OCI-LY7 (cell line): Measurements from ENCODE around the gene KCNMA1. TPM values are rescaled to one million over a fixed set of nuclear protein-coding genes. Genes with fewer than 3 reads are reported as not detected.

ENCODE experiments used
- BruUV-seq: library from RNA; stranded (reverse); fragments of 400-500 nt; replicated peaks from 2 replicates; lab custom pipeline; 2021; lab: Mats Ljungman, UMichigan
- CTCF ChIA-PET: fragments of 300-600 bp; sonication (Branson Sonifier 250); formaldehyde crosslinking; loops from one replicate; lab custom pipeline; 2022; ENCODE audit warnings: antibody characterized with exemption; ENCODE audit not compliant: unreplicated experiment; lab: Charles Lee
- POLR2A ChIA-PET: fragments of 300-600 bp; sonication (Branson Sonifier 250); formaldehyde crosslinking; loops from one replicate; lab custom pipeline; 2022; ENCODE audit warnings: antibody characterized with exemption; lab: Charles Lee
- DNase-seq: peaks from one replicate; pipeline ENCODE4 v3.0.0-alpha.2; 2015; ENCODE audit warnings: low spot score
- H2AFZ ChIP-seq: fragments of 200-600 bp; sonication (generic), shearing (Covaris generic); 2 replicates; pipeline ENCODE4 v1.6.1; 2014; ENCODE audit warnings: mild to moderate bottlenecking, antibody characterized with exemption, low read length, moderate library complexity
- H3K27ac ChIP-seq: fragments of 200-600 bp; sonication (generic); 2 replicates; pipeline ENCODE4 v1.5.1; 2014; ENCODE audit warnings: mixed run types, low read depth, mild to moderate bottlenecking, moderate library complexity, low read length, inconsistent platforms; ENCODE audit not compliant: poor library complexity, severe bottlenecking
- H3K36me3 ChIP-seq: fragments of 200-600 bp; sonication (generic); 2 replicates; pipeline ENCODE4 v1.6.1; 2014; ENCODE audit warnings: mild to moderate bottlenecking, antibody characterized with exemption, low read length, moderate library complexity, mixed read lengths; ENCODE audit not compliant: insufficient read depth
- H3K4me1 ChIP-seq: fragments of 200-600 bp; sonication (generic); 2 replicates; pipeline ENCODE4 v1.5.1; 2014; ENCODE audit warnings: mild to moderate bottlenecking, low read length; ENCODE audit not compliant: insufficient read depth, poor library complexity, severe bottlenecking
- H3K4me2 ChIP-seq: fragments of 200-600 bp; sonication (generic); 2 replicates; pipeline ENCODE4 v1.6.1; 2014; ENCODE audit warnings: mild to moderate bottlenecking, low read length
- H3K4me3 ChIP-seq: fragments of 200-600 bp; sonication (generic); 2 replicates; pipeline ENCODE4 v1.5.1; 2014; ENCODE audit warnings: mild to moderate bottlenecking, low read depth, low read length; ENCODE audit not compliant: poor library complexity, severe bottlenecking
- H3K79me2 ChIP-seq: fragments of 200-600 bp; sonication (generic); 2 replicates; pipeline ENCODE4 v1.6.1; 2016; ENCODE audit warnings: low read depth, mild to moderate bottlenecking, low read length, moderate library complexity, mixed read lengths; ENCODE audit not compliant: insufficient read depth
- H3K9me2 ChIP-seq: fragments of 200-600 bp; sonication (generic); 2 replicates; pipeline ENCODE4 v1.6.1; 2016; ENCODE audit warnings: mild to moderate bottlenecking, low read length, mixed read lengths; ENCODE audit not compliant: insufficient read depth
- H3K9me3 ChIP-seq: fragments of 200-600 bp; sonication (generic); 2 replicates; pipeline ENCODE4 v1.6.1; 2014; ENCODE audit warnings: mild to moderate bottlenecking, mixed run types, low read length, mixed read lengths
- H4K20me1 ChIP-seq: fragments of 200-600 bp; sonication (generic); 2 replicates; pipeline ENCODE4 v1.6.1; 2014; ENCODE audit warnings: mild to moderate bottlenecking, antibody characterized with exemption, low read length, moderate library complexity, mixed read lengths; ENCODE audit not compliant: insufficient read depth
- CTCF ChIP-seq: fragments of 200-600 bp; sonication (generic); conservative IDR thresholded peaks from 2 replicates; pipeline ENCODE4 v1.5.1; 2014; ENCODE audit warnings: mild to moderate bottlenecking, antibody characterized with exemption, low read length, moderate library complexity, mixed read lengths
- EZH2phosphoT487 ChIP-seq: fragments of 200-600 bp; sonication (generic); IDR thresholded peaks from 2 replicates; pipeline ENCODE4 v1.6.1; 2018; ENCODE audit warnings: low read depth, borderline replicate concordance, mild to moderate bottlenecking, mixed run types, antibody characterized with exemption, low read length, moderate library complexity, mixed read lengths
- intact Hi-C: fragments of 100-400 bp; cut with micrococcal nuclease; formaldehyde crosslinking; loops from one replicate; pipeline ENCODE4 v1.10.0; 2022; ENCODE audit not compliant: unreplicated experiment
- total RNA-seq, 2 experiments: library from RNA; depleted of rRNA in 1 of 2; stranded (reverse); fragments of >200 nt in 1 of 2; shearing (Covaris generic) in 1 of 2; gene quantifications; 2 replicates each; pipeline ENCODE4 v1.2.3, GENCODE V29; 2014 to 2022

KCNMA1 gene
- total RNA-seq, 2 experiments from 2014 or later = not detected

- TF ChIP-seq EZH2phosphoT487 (no peak), CTCF (no peak)
- no peaks in the 10 kb centered on the region for H3K9me3 ChIP-seq
- DNase-seq = no peak
- H3K27ac ChIP-seq = no peak overlapping the region
- H4K20me1 ChIP-seq = no peaks in the 10 kb centered on the region
- ChIA-PET CTCF (no interaction called here), POLR2A (no interaction called here)
- no peak overlapping the region for H3K4me2 ChIP-seq
- H3K4me3 ChIP-seq = no peak overlapping the region
- no peaks in the 10 kb centered on the region for H3K36me3 ChIP-seq
- no peaks in the 10 kb centered on the region for H3K4me1 ChIP-seq
- no peaks in the 10 kb centered on the region for H3K79me2 ChIP-seq
- intact Hi-C loops = no loop called here
- BruUV-seq = no TSS peak
- no peak overlapping the region for H2AFZ ChIP-seq
- H3K9me2 ChIP-seq = no peaks in the 10 kb centered on the region
These were observed 303.8 kb downstream of the KCNMA1 start for GRCh38 chr10:77333610-77334340.

GRCh38 chr10:77332256-77332655 is 305.4 kb downstream of the KCNMA1 start:
- Histone ChIP-seq H3K4me2 (no peak overlapping the region), H2AFZ (no peak overlapping the region), H3K4me3 (no peak overlapping the region), H3K27ac (no peak overlapping the region), H3K9me3 (no peaks in the 10 kb centered on the region), H4K20me1 (no peaks in the 10 kb centered on the region), H3K4me1 (no peaks in the 10 kb centered on the region), H3K9me2 (no peaks in the 10 kb centered on the region), H3K36me3 (no peaks in the 10 kb centered on the region), H3K79me2 (no peaks in the 10 kb centered on the region)
- no TSS peak for BruUV-seq
- CTCF ChIA-PET = no interaction called here
- no peak for DNase-seq
- POLR2A ChIA-PET = no interaction called here
- TF ChIP-seq CTCF (no peak), EZH2phosphoT487 (no peak)
- intact Hi-C loops = no loop called here

GRCh38 chr10:77328272-77328816 is 309.3 kb downstream of the KCNMA1 start:
- Histone ChIP-seq H3K4me3 (no peak overlapping the region), H3K79me2 (no peaks in the 10 kb centered on the region), H3K4me1 (no peaks in the 10 kb centered on the region), H3K9me2 (no peaks in the 10 kb centered on the region), H3K27ac (no peak overlapping the region), H3K9me3 (no peaks in the 10 kb centered on the region), H4K20me1 (no peaks in the 10 kb centered on the region), H3K4me2 (no peak overlapping the region), H3K36me3 (no peaks in the 10 kb centered on the region), H2AFZ (no peak overlapping the region)
- CTCF ChIA-PET = no interaction called here
- intact Hi-C loops = no loop called here
- TF ChIP-seq EZH2phosphoT487 (no peak), CTCF (no peak)
- BruUV-seq = no TSS peak
- POLR2A ChIA-PET = no interaction called here
- peak; percentile 6 for DNase-seq
